GM21526 (cell line): ENCODE measurements around the gene SH2D4B.
"Not testable (repeated sequence)": the region's sequence is repeated elsewhere in the genome, so short reads cannot be mapped to it uniquely, and the experiment has no call there.

ENCODE experiments used
- ATAC-seq: cut with Tn5 transposase; IDR thresholded peaks from one replicate; pipeline ENCODE4 v1.9.1; 2021; ENCODE audit warnings: moderate library complexity; ENCODE audit not compliant: unreplicated experiment, low FRiP score

The SH2D4B gene

DNA sequence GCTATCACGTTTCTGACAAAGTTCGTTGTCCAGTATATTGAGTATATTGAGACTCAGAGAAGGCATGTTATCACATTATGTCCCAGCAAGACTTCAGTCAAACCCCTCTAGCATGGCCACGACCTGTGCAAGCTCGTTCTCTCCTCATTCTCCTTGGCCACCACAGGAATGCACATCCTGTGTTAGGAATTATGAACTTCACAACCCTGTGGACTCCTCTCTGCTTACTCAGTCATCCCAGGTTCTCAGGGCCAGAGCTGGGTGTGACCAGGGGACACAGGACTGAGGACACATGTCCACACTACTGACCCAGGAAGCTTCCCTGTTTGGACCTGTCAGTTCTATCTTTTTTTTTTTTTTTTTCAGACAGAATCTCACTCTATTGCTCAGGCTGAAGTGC lies 4.4 kb downstream of the SH2D4B start:
- ATAC-seq, result no peak

DNA sequence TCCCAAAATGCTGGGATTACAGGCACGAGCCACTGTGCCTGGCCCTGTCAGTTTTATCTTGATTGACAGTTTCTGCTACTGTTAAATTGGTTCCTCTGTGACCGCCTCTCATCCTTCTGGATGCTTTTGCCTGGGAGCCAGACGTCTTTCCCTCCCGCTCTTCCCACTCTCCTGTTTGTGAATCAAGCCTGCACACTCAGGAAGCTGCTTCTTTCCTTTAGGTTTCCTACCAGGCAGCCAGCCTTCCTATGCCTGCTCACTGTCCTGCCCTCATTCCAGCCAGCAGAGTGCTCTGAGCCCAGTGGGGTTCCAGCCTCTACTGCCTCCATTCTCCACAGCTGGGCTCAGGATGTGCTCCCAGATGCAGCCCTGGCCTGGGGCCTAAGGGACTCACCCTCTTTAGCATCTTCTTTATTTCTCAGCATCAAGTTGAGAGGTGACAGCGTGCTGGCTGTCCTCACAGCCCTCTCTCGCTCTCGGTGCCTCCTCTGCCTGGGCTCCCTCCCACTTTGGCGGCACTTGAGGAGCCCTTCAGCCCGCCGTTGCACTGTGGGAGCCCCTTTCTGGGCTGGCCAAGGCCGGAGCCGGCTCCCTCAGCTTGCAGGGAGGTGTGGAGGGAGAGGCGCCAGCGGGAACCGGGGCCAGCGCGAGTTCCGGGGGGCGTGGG lies 5.1 kb downstream of the SH2D4B start:
- ATAC-seq, result no peak

DNA sequence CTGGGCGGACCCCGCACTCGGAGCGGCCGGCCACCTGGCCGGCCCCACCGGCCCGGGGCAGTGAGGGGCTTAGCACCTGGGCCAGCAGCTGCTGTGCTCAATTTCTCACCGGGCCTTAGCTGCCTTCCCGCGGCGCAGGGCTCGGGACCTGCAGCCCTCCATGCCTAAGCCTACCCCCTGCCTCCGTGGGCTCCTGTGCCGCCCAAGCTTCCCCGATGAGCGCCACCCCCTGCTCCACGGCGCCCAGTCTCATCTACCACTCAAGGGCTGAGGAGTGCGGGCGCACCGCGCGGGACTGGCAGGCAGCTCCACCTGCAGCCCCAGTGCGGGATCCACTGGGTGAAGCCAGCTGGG lies 5.6 kb downstream of the SH2D4B start:
- ATAC-seq, result not testable (repeated sequence)

DNA sequence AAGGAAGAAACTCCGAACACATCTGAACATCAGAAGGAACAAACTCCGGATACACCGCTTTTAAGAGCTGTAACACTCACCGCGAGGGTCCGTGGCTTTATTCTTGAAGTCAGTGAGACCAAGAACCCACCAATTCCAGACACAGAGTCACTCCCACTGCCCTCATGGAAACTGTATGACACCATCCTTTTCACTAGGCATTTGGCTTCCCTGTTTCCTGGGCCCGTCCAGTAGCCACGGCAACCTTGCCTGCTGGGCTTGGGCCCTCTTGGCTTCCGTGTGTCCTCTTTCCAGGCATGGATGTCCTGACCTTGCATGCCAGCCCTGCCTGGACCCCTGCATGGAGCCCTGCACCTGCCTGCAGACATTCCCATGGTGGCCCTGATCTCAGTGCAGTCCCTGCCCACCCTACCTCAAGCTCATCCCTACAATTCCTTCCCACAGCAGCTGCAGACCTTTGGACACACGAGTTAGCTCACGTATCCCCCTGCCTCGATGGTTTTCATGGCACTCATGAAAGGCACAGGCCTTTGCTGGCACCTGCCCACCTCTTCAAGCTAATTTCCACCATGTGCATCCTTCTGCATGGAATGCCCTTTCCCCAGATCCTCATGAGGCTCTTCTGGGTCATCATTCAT lies 6.7 kb downstream of the SH2D4B start:
- ATAC-seq, result no peak

DNA sequence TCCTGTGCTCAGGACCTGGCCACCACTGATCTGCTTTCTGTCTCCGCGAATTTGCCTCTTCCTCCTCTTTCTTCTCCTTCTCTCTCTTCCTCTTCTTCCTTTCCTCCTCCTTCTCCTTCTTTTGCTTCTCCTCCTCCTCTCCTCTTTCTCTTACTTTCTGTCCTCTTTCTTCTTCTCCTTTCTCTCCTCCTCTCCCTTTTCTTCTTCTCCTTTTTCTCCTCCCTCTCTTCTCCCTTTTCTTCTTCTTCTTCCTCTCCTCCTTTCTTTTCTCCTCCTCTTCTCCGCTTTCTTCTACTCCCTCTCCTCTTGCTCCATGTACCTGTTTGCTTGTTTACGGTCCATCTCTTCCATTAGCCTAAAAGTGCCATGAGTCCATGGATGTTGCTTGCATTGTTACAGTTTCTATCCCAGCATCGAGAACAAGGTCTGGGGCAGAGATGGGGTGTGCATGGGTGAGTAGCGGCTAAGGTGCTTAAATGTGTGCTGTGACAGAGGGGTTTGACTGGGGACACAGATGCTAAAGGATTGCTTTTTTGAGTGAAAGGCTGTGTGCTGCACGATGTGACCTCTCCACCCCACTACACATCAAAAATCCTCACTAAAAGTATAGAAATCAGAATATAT lies 7.7 kb downstream of the SH2D4B start:
- no peak for ATAC-seq

DNA sequence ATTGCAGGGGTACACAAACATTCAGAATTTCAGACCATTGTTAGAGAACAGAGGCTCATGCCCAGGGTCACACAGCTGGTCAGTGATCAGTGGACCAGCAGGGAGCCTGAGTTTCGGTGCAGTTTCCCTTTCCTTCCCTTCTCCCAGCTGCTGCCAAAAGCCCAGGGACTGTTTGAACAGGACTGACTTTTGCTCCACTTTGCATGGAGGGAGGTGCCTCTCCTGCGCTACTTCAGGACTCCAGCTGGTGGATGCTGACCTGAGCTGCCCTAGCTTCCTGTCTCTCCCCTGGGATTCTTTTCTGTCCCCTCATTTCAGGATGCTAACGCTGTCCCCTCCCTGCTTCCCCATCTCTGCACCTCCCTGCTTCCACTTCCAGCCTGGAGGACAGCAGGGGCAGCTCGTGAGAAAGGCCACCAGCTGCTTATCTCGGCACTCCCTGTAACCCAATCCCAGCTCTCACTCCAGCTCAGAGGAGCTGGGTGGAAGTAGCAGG lies 14.5 kb downstream of the SH2D4B start:
- ATAC-seq, result no peak

DNA sequence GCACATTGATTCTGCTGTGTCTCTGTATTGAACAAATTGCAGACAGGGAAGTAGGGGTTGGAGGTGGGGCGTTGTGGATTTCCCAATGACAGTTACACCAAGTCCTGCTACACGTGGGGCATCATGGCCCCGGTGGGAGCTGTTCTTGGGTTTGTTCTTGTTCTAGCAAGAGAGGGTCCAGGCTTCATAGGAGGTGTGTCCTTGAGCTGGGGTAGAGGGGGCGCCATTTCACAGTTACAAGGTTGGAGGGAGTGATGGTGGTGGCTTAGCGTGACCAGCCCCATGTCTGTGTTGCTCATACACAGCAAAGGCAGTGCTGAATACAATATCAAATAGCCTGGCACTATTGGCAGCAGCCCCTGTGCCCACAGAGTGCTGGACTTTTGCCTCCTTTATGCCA lies 15.7 kb downstream of the SH2D4B start:
- ATAC-seq, result no peak

DNA sequence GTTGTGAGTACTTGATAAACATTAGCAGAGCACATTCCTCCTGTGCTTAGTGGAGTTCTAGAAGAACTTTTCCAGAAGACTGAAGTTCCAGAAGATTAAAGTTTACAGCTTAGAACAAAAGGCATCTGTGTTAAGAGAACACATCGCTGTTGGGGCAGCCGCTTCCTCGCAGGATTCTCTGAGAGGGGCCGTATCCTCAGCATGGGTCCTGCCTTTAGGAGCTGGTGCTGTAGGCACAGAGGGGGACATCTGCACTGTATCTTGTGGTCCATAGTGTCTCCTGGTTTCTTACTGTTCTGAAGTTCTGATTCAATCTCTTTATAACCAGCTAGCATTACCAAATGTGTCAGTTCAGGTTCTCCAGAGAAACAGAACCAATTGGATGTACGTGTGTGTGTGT lies 16.3 kb downstream of the SH2D4B start:
- no peak for ATAC-seq

DNA sequence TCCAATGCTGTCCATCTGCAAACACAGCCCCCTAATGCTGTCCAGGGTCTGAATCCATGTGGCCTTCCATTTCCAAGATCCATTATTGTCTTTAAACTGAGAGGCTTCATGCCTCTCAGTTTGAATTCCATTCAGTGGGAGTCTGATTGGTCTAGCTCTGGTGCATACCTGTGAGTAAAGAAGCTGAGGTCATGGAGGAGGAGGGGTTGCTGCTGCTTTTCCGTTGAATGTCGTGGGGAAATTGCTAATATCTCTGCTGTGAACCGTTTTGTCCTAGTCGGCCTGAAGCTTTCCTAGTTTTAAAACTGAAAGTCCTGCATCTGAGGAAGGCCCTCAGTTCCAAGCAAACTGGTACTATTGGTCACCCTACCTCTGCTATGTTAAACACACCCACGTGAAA lies 17.7 kb downstream of the SH2D4B start:
- ATAC-seq, result no peak

DNA sequence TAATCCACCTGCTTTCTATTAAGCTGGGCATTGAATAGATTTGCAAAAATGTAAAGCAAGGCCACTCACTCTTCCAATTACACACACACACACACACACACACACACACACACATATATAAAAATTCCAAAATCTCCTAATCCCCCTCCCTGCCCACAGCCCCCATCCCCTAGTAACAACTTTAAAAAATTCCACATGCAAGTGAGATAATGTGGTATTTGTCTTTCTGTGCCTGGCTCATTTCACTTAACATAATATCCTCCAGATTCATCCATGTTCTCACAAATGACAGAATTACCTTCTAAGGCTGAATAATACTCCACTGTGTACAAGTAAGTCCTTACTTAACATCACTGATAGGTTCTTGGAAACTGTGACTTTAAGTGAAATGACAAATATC lies 24.2 kb downstream of the SH2D4B start:
- no peak for ATAC-seq

DNA sequence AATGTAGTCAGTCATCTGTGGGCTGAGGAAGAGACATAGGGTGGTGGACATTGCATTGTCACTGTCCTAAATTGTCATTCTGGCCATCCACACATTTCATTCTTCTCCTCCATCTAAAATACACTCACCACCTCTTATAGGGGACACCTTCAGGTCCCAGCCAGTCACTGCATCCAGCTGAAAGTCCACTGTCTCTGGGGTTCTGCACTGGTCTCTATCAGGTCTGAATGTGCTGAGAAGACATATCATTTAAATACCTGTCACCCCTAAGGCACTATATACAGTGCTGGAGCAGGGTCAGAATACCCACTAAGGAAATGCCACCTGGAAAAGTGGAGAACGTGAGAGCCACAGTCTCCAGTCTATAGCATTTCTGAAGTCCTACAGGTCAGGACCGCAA lies 29.6 kb downstream of the SH2D4B start:
- no peak for ATAC-seq

DNA sequence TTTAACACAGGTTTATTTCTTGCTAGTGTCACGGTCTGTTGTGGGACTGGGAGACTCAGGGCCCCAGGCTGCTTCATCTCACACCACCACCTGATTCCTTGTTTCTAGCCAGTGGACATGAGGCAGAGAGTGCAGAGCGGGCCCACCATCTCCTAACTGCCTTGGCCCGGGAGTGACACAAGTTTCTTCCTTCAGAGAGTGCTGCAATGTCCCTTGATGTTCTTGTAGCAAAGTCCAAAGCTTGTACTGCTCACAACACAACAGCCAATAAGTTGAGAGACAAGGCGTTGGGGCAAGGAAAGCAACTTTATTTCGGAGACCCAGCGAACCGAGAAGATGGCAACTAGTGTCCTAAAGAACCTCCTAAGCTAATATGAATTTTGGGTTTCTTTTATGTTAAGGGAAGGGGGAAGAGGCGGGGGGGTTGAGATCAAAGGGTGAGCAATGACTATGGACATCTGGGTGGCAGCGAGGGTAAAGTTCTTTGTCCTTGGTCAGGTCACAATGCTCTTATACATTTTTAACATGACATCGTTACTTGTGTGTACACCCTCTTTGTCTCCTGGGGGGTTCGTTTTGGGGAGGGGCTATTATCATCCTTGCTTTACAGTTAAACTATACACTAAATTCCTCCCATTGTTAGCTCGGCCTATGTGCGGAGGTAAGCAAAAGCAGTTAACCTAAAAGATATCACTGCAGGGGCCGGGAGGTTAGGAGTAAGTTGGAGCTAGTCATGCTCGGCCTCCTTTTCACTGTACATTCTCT lies 31.6 kb downstream of the SH2D4B start:
- ATAC-seq, result no peak

DNA sequence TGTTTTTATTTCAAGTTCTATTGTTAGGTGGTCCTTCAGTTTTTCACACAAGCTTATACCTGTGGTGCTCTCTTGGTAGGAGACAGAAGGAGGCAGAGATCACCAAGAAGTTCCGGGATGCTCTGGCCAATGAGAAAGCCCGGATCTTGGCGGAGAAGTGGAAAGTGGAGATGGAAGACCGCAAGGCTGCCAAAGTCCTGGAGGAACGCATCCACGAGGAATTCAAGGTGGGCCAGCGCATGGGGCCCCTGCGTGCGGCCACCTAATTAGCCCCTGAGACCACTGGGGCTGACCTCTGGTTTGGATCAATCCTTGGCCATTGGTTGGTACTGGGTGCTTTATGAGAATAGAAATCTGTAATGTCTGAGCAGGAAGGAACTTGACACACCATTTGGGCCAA lies 33.6 kb downstream of the SH2D4B start:
- no peak for ATAC-seq

DNA sequence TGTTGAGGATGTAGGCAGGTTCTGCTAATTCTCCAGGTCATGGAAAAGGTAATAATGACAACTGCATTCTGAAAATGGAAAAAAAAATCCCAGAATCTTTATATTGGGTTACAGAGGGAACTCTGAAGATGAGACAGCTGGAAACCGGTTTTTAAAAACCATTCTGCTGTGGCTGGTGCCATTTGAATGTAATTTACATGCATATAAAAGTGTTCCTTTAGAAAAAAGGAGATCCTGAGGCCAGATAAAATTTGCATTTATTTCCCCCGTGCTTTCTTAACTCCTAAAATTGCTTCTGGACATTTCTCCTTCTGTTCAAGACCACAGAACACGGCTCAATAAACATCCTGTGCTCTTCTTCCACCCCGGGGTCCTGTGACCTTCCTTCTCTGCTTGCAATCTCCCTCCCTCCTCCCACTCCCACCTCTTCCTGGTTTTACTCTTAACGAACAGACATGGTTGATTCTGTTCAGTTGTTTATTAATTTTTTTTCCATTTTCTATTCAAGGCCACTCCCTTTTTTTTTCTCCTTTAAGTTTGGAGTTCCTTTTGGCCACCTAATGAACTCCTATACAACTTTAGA lies 41.6 kb downstream of the SH2D4B start:
- ATAC-seq, result no peak

DNA sequence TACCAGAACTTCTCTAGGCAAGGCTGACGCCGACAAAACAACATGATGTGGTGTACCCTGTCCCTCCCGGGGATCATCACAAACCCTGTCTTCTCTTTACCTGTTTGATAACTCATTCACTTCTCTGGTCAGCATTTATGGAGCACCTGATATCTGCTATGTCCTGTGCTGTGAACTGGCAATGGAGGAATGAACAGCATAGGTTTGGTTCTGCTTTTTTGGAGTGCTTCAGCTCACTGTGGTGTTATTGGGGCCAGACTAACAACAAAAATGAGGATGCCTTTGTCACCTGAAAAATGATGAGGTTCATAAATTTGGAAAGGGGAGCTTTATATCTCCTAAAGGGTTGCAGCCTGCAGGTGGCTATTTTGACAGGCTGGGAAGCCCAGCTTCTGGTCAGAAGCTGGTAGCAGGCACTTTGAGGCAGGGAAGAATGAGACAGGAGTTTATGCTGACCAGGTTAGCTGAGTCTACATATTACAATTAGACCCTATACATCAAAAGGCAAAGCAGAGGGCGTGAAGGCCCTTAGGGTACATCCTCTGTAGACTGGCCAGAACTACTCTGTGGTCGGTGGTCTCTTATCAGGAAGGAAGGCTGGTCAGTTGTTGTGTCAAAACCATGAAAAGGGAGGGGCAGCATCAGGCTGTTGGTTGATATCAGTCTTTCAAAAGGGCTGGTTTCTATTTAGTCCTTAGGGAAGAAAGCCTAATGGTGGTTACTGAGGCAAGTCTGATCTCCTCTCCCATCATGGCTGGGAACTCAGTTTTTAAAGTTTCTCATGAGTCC lies 42.3 kb downstream of the SH2D4B start:
- no peak for ATAC-seq

DNA sequence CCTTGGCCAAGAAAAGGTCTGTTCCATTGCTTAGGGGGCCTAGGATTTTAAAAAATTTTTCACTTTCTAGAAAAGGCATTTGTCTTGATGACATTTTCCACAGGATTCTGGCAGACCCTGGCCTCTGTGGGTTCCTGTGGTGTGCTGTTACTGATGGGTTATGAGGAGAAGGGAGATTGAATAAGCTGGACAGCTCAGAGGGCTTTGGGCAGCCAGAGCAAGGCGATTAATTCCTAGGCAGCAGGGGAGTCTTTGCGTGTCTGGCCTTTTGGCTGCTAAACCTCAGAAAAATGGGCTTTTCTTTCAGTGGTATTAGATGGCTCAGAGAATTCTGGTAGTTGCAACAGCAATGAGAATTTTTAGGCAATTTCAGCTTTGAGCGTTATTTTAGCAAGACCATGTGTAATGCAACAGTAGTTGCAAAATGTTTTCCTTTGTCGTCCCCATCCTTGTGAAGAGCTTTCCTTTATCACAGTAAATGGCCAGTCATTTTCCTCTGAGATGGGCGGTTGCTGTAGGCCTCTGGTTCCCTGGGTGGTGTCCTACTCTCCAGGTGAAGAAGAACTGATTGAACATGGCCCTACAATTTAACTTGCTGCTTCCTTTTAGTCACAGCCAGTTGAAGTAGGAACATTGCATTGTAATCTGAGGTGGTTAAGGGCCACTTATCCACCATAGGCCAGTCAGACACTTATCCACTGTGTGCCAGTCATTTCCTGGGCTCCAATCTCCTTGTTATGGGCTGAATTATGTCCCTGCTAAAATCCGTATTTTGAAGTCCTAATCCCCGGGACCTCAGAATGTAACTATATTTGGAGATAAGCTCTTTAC lies 43.2 kb downstream of the SH2D4B start:
- ATAC-seq, result no peak

DNA sequence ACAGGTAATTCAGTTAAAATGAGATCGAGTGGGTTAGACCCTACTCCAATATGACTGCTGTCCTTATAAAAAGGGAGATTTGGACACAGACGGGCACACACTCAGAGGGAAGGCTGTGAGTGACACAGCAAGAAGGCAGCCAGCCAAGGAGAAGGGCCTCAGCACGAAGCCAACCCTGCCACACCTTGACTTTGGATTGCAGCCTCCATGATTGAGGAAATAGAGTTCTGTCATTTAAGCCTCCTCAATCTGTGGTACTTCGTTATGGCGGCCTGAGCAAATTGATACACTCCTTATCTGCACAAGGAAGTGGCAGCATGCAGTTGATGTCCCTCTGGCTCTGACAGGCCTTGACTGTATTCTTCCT lies 43.8 kb downstream of the SH2D4B start:
- ATAC-seq, result no peak

DNA sequence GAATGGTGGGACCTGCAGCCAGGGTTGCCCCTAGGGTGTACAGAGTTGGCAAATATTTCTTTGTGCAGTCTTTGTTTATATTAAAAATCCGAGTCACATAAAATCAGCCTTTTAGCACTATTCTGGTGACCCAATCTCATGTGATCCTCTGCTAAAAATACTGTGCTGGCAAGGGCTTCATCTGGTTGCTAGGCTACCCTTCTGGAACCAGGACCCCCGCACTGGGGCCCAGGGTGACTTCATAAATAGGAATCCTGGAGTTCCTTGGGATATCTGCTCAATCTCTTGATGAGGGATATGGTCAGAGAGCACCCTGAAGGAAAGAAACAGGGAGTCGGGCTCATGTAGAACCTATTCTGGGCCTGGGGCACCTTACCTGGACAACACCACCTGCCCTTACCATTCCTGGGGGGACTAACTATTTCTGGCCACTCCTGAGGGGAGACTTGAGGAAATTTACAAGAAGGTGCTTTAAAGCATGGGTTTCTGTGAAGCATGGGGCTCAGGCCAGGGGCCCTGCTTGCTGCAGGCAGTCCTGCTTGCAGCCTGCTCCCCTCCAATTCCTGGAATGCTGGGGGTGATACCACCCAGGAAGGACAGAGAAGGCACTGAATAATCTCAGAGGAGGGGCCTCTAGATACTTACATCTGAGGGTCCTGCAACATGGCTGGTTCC lies 44.7 kb downstream of the SH2D4B start:
- ATAC-seq, result no peak

DNA sequence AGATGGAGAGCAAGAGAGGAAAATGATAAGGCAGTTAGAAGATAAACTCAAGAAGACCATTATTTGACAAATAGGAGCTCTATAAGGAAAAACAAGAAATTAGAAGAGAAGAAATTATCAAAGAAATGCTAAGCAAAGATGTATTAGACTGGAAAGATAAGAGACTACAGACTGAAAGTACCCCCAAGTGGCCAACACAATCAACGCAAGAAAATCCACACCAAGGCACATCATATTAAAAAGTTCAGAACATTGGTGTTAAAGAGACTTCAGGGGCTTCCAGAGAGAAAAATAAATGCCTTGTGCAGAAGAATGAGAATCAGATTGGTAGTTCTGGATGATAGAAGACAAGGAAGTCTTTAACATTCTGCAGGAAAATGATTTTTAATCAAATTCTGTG lies 46.0 kb downstream of the SH2D4B start:
- ATAC-seq, result no peak
